ENCODE data around the gene SBNO1. TPM values are rescaled to one million over a fixed set of nuclear protein-coding genes. Genes with fewer than 3 reads are reported as not detected.
A peak's percentile ranks its signal among the peaks of the same experiment; 100 is the strongest.
"Not testable (repeated sequence)": the region's sequence is repeated elsewhere in the genome, so short reads cannot be mapped to it uniquely, and the experiment has no call there.

SBNO1 gene
- total RNA-seq, 1 donor from 2014 or later: 26.1 TPM

GRCh38 chr12:123258593-123258992 lies 106.1 kb downstream of the SBNO1 start:
- Histone ChIP-seq H3K36me3 (ENCODE audit: control insufficient read depth, insufficient read depth, low read length) (peaks cover 39% of the 10 kb centered on the region), H3K27me3 (ENCODE audit: control insufficient read depth, insufficient read depth, low read length) (no peaks in the 10 kb centered on the region), H3K4me3 (ENCODE audit: low read depth, low read length) (no peak overlapping the region)
- peak; percentile 32 for FAIRE-seq
- TF ChIP-seq, protein P1, sequence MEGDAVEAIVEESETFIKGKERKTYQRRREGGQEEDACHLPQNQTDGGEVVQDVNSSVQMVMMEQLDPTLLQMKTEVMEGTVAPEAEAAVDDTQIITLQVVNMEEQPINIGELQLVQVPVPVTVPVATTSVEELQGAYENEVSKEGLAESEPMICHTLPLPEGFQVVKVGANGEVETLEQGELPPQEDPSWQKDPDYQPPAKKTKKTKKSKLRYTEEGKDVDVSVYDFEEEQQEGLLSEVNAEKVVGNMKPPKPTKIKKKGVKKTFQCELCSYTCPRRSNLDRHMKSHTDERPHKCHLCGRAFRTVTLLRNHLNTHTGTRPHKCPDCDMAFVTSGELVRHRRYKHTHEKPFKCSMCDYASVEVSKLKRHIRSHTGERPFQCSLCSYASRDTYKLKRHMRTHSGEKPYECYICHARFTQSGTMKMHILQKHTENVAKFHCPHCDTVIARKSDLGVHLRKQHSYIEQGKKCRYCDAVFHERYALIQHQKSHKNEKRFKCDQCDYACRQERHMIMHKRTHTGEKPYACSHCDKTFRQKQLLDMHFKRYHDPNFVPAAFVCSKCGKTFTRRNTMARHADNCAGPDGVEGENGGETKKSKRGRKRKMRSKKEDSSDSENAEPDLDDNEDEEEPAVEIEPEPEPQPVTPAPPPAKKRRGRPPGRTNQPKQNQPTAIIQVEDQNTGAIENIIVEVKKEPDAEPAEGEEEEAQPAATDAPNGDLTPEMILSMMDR (IDR thresholded peaks at IDR 0.05; ENCODE audit: insufficient read depth, low read length, severe bottlenecking): no peak
- DNase-seq (ENCODE audit: low read depth): no peak

DNA sequence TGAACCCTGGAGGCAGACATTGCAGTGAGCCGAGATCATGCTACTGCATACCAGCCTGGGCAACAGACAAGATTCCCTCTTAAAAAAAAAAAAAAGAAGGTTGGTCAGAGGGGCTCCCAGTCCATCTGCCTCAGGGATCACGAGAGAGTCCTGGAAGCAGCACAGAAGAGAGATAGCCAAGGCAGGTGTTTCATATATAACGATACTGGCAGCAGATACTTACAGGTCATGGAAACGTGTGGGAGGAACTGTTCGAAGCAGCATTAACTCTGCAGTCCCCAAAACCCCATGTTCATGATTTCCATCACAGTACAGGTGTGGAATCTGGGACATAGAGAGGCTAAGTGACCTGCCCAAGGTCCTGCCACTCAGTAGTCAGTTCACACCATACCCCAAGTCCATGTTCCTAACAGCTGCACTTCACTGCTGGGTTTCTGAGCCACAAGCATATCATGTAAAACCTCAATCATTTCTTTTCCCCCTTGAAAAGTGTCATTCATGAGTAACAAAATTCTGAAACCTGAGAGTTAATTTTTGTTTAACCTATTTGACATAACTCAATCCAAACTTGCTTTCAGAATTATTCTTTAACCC lies 109.7 kb downstream of the SBNO1 start:
- no peak for FAIRE-seq

GRCh38 chr12:123253641-123254459 lies 110.8 kb downstream of the SBNO1 start:
- TF ChIP-seq, protein P1 (IDR thresholded peaks at IDR 0.05; ENCODE audit: insufficient read depth, low read length, severe bottlenecking): no peak
- H3K36me3 ChIP-seq (ENCODE audit: control insufficient read depth, insufficient read depth, low read length): peaks cover 14% of the 10 kb centered on the region
- no peak overlapping the region for H3K4me3 ChIP-seq (ENCODE audit: low read depth, low read length)
- DNase-seq (ENCODE audit: low read depth): no peak
- no peaks in the 10 kb centered on the region for H3K27me3 ChIP-seq (ENCODE audit: control insufficient read depth, insufficient read depth, low read length)
- FAIRE-seq: no peak

More for the DNA sequence above, 109.7 kb downstream of the SBNO1 start:
- no peaks in the 10 kb centered on the region for H3K27me3 ChIP-seq (ENCODE audit: control insufficient read depth, insufficient read depth, low read length)
- no peak for DNase-seq (ENCODE audit: low read depth)
- H3K4me3 ChIP-seq (ENCODE audit: low read depth, low read length): no peak overlapping the region
- TF ChIP-seq, protein P1 (IDR thresholded peaks at IDR 0.05; ENCODE audit: insufficient read depth, low read length, severe bottlenecking): no peak
- peaks cover 15% of the 10 kb centered on the region for H3K36me3 ChIP-seq (ENCODE audit: control insufficient read depth, insufficient read depth, low read length)

GRCh38 chr12:123252365-123252764 lies 112.3 kb downstream of the SBNO1 start:
- not testable (repeated sequence) for H3K4me3 ChIP-seq (ENCODE audit: low read depth, low read length); FAIRE-seq; DNase-seq (ENCODE audit: low read depth); H3K27me3 ChIP-seq (ENCODE audit: control insufficient read depth, insufficient read depth, low read length)
- H3K36me3 ChIP-seq (ENCODE audit: control insufficient read depth, insufficient read depth, low read length): peaks cover 11% of the 10 kb centered on the region

DNA sequence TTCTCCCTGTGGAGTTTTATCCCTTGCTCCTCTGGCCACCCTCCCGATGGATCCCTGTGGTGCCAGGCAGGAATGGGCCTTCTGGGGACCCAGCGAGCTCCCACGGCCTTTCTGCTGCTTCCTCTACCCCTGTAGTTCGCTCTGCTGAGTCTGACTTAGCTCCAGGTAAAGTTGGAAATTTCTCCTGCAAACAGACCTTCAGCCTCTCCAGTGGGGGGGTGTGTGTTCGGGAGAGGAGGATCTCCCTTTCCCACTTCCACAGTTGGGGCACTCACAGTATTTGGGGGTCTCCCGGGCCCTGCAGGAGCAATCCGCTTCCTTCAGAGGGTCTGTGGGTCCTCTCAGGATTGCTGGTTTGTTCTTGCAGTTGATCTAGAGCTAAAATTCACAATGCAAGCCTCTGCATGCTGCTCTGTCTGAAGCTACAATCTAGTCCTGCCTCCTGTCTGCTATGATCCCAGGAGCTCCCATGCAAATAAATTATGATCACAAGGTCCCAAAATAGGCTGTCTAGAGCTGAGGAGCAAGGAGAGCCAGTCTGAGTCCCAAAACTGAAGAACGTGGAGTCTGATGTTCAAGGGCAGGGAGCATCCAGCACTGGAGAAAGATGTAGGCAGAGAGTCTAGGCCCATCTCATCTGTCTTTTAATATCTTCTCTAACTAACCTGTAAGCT lies 113.1 kb downstream of the SBNO1 start:
- TF ChIP-seq, protein P1 (IDR thresholded peaks at IDR 0.05; ENCODE audit: insufficient read depth, low read length, severe bottlenecking): no peak
- Histone ChIP-seq H3K36me3 (ENCODE audit: control insufficient read depth, insufficient read depth, low read length) (peaks cover 11% of the 10 kb centered on the region), H3K4me3 (ENCODE audit: low read depth, low read length) (no peak overlapping the region), H3K27me3 (ENCODE audit: control insufficient read depth, insufficient read depth, low read length) (no peaks in the 10 kb centered on the region)
- no peak for DNase-seq (ENCODE audit: low read depth)
- FAIRE-seq: no peak
